Activated CD4-positive, alpha-beta T cell treated with anti-CD3 and anti-CD28 coated beads, Interleukin-2, amount 10 ng/mL, durations not matched to agents 7 days and 5 days (primary cell): ENCODE data around the gene TFIP11. TPM values are rescaled to one million over a fixed set of nuclear protein-coding genes. Genes with fewer than 3 reads are reported as not detected.

Experiments used
- CTCF ChIA-PET: fragments of 350-600 bp; sonication (Branson Sonifier 250); formaldehyde crosslinking; loops from one replicate; lab custom pipeline; 2021; ENCODE audit warnings: antibody characterized with exemption; lab: Charles Lee
- POLR2A ChIA-PET: fragments of 350-600 bp; sonication (Branson Sonifier 250); formaldehyde crosslinking; loops from one replicate; lab custom pipeline; 2021; ENCODE audit warnings: antibody characterized with exemption; lab: Charles Lee
- DNase-seq: peaks from one replicate; pipeline ENCODE4 v3.0.0-alpha.2; 2020
- H3K27ac Mint-ChIP-seq: one replicate; pipeline ENCODE4 v1.8.0; 2021; ENCODE audit warnings: mild to moderate bottlenecking, moderate library complexity, mixed read lengths
- H3K27me3 Mint-ChIP-seq: one replicate; pipeline ENCODE4 v1.8.0; 2021; ENCODE audit warnings: mixed read lengths
- H3K36me3 Mint-ChIP-seq: one replicate; pipeline ENCODE4 v1.8.0; 2021; ENCODE audit warnings: low read depth, mixed read lengths
- H3K4me1 Mint-ChIP-seq: one replicate; pipeline ENCODE4 v1.8.0; 2021; ENCODE audit warnings: mixed read lengths
- H3K4me3 Mint-ChIP-seq: one replicate; pipeline ENCODE4 v1.8.0; 2021; ENCODE audit warnings: mild to moderate bottlenecking, moderate library complexity, mixed read lengths
- H3K9me3 Mint-ChIP-seq: one replicate; pipeline ENCODE4 v1.8.0; 2021; ENCODE audit warnings: mixed read lengths
- microRNA-seq: library from miRNA; unstranded; fragments of <30 nt; microRNA quantifications from one replicate; pipeline ENCODE4 v1.2.0, GENCODE V29; 2021; ENCODE audit warnings: borderline microRNAs expressed, borderline replicate concordance
- total RNA-seq, 2 experiments: library from RNA; stranded (reverse); gene quantifications; one replicate each; pipeline ENCODE4 v1.2.3, GENCODE V29; 2021

TFIP11 gene
- total RNA-seq, 2 experiments from 2014 or later, result 52.5 to 58.5 TPM

DNA sequence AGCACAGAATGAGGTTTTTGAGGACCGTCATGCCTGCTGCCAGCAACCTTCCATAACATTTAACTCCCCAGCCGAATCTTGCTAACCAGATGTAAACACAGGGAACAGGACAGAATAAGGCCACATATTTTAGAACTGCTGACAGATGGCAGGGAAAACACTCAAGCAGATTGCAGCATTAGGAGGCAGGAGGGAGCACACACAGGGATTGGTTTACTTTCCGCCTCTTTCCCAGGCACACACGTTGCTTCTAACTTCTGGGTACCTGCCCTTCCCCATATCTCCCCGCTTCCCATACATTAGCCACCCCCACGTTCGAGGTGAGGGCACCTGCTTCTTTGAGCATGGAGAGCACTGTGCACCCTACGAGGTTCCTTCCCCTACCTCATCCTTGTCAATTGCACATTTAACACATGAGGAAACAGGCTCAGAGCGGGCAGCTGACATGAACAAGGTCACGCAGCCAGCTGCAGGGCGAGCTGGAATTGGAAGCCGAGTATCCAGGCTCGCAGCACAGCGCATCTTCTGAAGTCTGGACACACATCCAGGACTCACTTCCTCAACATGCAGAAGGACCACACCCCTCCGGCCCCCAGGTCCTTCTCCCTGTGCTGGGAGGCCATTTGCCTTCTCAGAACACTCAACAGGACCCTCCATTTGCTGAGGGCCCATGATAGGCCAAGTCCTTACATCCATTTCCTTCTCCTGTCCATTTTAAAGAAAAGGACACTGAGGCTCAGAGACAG is 64.5 kb downstream of the TFIP11 start:
- ChIA-PET POLR2A (no interaction called here), CTCF (interaction anchor here (1.2 kb wide), 1 partner anchor 18 kb away, joined by 4 read pairs; the partner anchor contains the start of gene ASPHD2)
- Mint-ChIP-seq H3K27ac (no peak overlapping the region), H3K27me3 (no peaks in the 10 kb centered on the region), H3K4me1 (no peaks in the 10 kb centered on the region), H3K9me3 (no peaks in the 10 kb centered on the region), H3K4me3 (no peak overlapping the region), H3K36me3 (peaks cover 17% of the 10 kb centered on the region)
- no peak for DNase-seq

DNA sequence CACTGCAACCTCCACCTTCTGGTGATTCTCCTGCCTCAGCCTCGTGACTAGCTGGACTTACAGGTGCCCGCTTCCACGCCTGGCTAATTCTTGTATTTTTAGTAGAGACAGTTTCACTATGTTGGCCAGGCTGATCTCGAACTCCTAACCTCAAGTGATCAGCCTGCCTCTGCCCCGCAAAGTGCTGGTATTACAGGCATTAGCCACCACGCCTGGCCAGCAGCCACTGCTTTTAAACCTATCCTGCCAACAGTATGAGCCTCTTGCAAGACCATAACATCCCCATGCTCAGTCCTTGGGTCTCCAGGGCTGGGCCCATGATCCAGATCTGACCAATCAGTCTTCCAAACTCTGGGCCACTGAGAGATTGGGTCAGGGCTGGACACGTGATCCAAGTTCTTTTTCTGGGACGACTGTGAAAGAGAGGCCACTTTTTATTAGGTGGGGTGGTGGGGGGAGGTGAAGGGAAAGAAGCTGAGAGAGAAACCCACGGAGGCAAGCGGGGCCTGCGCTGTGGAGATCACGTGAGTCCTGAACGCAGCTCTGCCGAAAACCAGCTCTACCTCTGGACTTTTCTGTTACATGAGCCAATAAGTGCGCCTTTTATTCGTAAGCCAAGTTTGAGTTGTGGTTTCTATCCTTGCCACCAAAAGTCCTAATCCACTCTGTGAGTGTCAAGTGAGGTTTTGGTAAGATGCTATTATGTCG is 65.3 kb downstream of the TFIP11 start:
- CTCF ChIA-PET, result interaction anchor here (0.8 kb wide), 1 partner anchor 37 kb away, joined by 3 read pairs; the partner anchor contains the start of gene SRRD

DNA sequence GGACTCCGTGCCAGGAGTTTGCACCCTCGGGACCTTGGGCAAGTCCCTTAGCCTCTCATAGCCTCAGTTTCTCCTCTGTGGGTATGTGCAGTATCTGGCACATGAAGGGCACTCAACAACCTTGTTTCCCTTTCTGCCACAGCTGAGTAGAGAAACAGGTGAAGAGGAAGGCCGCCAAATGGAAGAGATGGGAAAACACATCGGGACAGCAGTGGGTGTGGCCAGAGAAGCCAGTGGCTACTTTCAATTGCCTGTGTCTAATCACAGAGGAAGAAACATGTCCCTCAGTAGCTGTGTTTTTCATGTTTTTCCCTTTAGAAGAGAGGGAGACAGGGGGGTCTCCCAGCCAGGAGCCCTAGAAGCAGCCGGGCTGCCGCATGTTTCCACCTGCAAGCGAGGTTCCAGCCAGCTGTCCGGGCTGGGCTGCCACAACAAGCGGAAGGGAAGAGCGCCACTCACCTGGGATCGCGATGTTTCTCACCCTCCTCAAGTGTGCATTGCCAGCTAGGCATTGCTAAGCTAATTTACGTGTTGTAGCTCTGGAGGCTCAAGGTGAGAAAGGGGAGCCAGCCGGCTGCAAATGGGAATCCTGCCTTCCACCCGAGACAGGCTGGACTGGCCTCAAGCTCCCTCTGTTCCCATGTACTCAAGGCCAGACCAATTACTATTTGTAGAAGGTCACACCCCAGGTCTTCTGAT is 66.5 kb downstream of the TFIP11 start:
- Mint-ChIP-seq H3K9me3 (no peaks in the 10 kb centered on the region), H3K4me3 (no peak overlapping the region), H3K27ac (no peak overlapping the region), H3K27me3 (no peaks in the 10 kb centered on the region), H3K4me1 (no peaks in the 10 kb centered on the region), H3K36me3 (peaks cover 14% of the 10 kb centered on the region)
- POLR2A ChIA-PET, result no interaction called here
- no peak for DNase-seq
- CTCF ChIA-PET, result interaction anchor here (0.9 kb wide), 1 partner anchor 15 kb away, joined by 4 read pairs; no protein-coding TSS in a partner anchor

More for the DNA sequence above, 65.3 kb downstream of the TFIP11 start:
- no peak for DNase-seq
- no peak overlapping the region for H3K4me3 Mint-ChIP-seq
- H3K27me3 Mint-ChIP-seq, result no peaks in the 10 kb centered on the region
- peaks cover 17% of the 10 kb centered on the region for H3K36me3 Mint-ChIP-seq
- H3K27ac Mint-ChIP-seq, result no peak overlapping the region
- H3K9me3 Mint-ChIP-seq, result no peaks in the 10 kb centered on the region
- POLR2A ChIA-PET, result no interaction called here
- H3K4me1 Mint-ChIP-seq, result no peaks in the 10 kb centered on the region

DNA sequence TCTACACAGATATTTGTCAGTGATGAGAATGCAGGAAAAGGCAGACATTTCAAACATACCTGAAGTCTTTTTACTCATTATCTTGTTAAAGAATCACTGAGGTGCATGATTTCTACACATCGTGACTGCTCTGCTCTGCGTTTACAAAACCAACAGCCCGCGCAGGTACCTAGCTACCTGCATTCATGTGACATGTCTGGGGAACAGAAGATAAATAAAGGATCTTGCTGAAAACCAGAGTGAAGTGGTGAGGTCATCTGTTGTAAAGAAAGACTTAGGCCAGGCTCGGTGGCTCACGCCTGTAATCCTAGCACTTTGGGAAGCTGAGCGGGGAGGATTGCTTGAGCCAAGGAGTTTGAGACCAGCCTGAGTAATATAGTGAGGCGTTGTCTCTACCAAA is 67.5 kb downstream of the TFIP11 start:
- CTCF ChIA-PET, result no interaction called here
- Mint-ChIP-seq H3K9me3 (no peaks in the 10 kb centered on the region), H3K27me3 (no peaks in the 10 kb centered on the region), H3K36me3 (peaks cover 10% of the 10 kb centered on the region), H3K4me3 (no peak overlapping the region), H3K27ac (no peak overlapping the region), H3K4me1 (no peaks in the 10 kb centered on the region)
- POLR2A ChIA-PET, result no interaction called here
- DNase-seq, result no peak

DNA sequence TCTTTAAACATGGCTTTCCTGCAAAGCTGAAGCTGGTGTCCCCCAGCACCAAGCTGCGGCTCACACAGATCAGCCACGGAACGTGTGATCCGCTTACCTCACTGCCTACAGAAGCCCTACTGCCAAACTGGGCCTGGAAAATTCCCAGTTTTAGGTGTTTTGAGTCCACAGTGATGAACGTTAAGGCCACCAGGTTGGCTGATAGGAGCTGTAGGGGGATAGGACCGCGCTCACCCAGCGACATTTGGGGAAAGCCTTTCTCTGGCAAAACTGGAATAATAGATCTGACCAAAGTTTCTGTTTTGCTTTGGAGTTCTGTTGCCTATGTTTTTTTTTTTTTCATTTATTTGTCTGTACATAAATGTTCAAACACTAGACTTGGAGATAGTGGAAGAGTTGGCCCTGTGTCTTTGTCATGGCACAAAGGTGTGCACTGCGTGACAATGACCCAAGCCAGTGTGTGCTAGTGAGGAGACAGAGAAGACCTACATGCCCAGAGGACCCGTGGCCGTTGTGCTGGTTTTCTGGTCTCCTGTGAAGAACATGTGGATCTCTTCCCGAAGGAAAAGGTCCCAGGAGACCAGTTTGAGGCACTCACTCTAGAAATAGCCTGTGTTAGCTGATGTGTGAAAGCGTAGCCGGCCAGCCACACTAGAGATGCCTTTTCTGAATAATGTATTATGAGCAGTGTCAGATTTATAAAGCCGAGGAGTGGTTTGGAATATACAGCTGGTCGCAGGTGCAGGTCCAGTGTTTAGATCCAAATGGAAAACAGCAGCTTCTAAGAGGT is 68.2 kb downstream of the TFIP11 start:
- Mint-ChIP-seq H3K9me3 (no peaks in the 10 kb centered on the region), H3K27ac (no peak overlapping the region), H3K4me3 (no peak overlapping the region), H3K27me3 (no peaks in the 10 kb centered on the region), H3K4me1 (no peaks in the 10 kb centered on the region), H3K36me3 (peaks cover 10% of the 10 kb centered on the region)
- CTCF ChIA-PET, result interaction anchor here (1.0 kb wide), 1 partner anchor 671 kb away, joined by 5 read pairs; no protein-coding TSS in a partner anchor
- DNase-seq, result no peak
- POLR2A ChIA-PET, result no interaction called here

DNA sequence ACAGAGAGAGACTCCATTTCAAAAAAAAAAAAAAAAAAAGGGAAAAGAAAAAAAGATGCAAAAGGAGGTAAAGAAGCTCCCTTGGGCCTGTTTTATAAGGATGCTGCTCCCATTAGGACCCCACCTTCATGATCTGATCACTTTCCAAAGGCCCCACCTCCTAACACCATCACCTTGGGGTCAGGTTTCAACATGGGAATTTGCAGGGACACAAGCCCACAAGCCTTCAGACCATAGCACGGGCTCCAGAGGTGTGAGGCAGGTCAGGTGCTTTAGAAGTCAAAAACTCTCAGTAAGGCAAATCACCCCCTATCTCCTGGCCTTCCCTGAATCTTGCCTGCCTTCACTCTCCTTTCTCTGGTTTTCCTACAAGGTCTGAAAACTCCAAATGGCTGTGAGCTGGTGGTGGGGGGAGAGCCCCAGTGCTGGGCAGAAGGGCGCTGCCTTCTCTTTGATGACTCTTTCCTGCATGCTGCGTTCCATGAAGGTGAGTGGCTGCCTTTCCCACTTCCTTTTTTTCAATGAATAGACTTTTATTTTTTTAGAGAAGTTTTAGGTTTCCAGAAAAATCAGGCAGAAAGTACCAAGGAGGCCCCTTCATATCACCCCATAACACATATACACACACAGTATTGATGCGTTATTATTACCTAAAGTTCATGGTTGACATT is 70.1 kb downstream of the TFIP11 start:
- CTCF ChIA-PET, result interaction anchor here (0.6 to 2.0 kb wide), 3 partner anchors 11 to 112 kb away, joined by 4 to 6 read pairs (median 4); no protein-coding TSS in a partner anchor
- POLR2A ChIA-PET, result no interaction called here
- peaks cover 2% of the 10 kb centered on the region for H3K4me1 Mint-ChIP-seq
- DNase-seq, result no peak
- H3K9me3 Mint-ChIP-seq, result no peaks in the 10 kb centered on the region
- no peak overlapping the region for H3K27ac Mint-ChIP-seq
- no peaks in the 10 kb centered on the region for H3K27me3 Mint-ChIP-seq
- H3K4me3 Mint-ChIP-seq, result no peak overlapping the region
- peaks cover 10% of the 10 kb centered on the region for H3K36me3 Mint-ChIP-seq

Small RNA genes lying within 50 kb of the gene (microRNA-seq; reads per million reads assigned to microRNA genes)
- gene MIR548J, result 12.2 reads per million, percentile 42 among the genes with 10 or more reads in this experiment

Other genes with a start within 250 kb of the TFIP11 start
- gene ASPHD2, start 83.2 kb downstream of the TFIP11 start, total RNA-seq, result 1 to 10 TPM; 8.5 to 8.8 TPM
- 10 to 100 TPM; 32.0 to 35.3 TPM for gene HPS4, start 28.7 kb downstream of the TFIP11 start, total RNA-seq
- gene SRRD, start 28.6 kb downstream of the TFIP11 start, total RNA-seq, result 10 to 100 TPM; 17.9 to 19.1 TPM
- gene TPST2, start 77.7 kb upstream of the TFIP11 start, total RNA-seq, result 10 to 100 TPM; 25.9 to 26.3 TPM
- gene CRYBB1, start 105.6 kb upstream of the TFIP11 start, total RNA-seq, result not detected
- not detected for gene CRYBA4, start 109.5 kb upstream of the TFIP11 start, total RNA-seq
- gene MIAT, start 145.1 kb upstream of the TFIP11 start, total RNA-seq, result 10 to 100 TPM; 37.8 to 44.4 TPM